Gastroesophageal sphincter (tissue), 3 donors: ENCODE measurements around the gene LMNTD2.

Experiments used
- CTCF ChIP-seq, 4 experiments: fragments of 200-600 bp in 2 of 4; fragments of 450-650 bp in 2 of 4; sonication (generic) in 1 of 4; IDR thresholded peaks; one replicate each; pipeline ENCODE4 v1.5.1; 2017 to 2019; ENCODE audit warnings: antibody characterized with exemption in 4 of 4, mild to moderate bottlenecking in 2 of 4, moderate library complexity in 2 of 4
- POLR2A ChIP-seq, 2 donors: fragments of 450-650 bp; IDR thresholded peaks; one replicate each; pipeline ENCODE4 v1.6.1; 2017; ENCODE audit warnings: antibody characterized with exemption in 2 of 2, mild to moderate bottlenecking in 2 of 2, moderate library complexity in 1 of 2
- POLR2AphosphoS5 ChIP-seq: sonication (generic); formaldehyde crosslinking; IDR thresholded peaks from one replicate; pipeline ENCODE4 v1.6.1; 2017; ENCODE audit warnings: antibody characterized with exemption

GRCh38 chr11:554428-555226 lies 5.9 kb downstream of the LMNTD2 start:
- TF ChIP-seq CTCF (IDR thresholded peaks at IDR 0.05) (peak in 3 of 4 experiments; percentile 43 to 74 (median 67)), POLR2A (IDR thresholded peaks at IDR 0.05) (no peak), POLR2AphosphoS5 (no peak)
